RWPE2 (cell line): Measurements from ENCODE around the gene SLC12A7.

Experiments
- ATAC-seq: fragments of 200-7000 bp; cut with Tn5 transposase; 3 replicates; pipeline ENCODE4 v1.9.1; 2021; ENCODE audit warnings: low read depth
- DNase-seq: peaks from one replicate; pipeline ENCODE4 v3.0.0-alpha.2; 2020; ENCODE audit warnings: low spot score
- H3K27ac ChIP-seq: fragments of 450-650 bp; 2 replicates; pipeline ENCODE4 v1.5.1; 2017; ENCODE audit warnings: mild to moderate bottlenecking; ENCODE audit not compliant: poor library complexity, severe bottlenecking
- H3K27me3 ChIP-seq: fragments of 250-450 bp; sonication (Bioruptor Pico); 2 replicates; pipeline ENCODE4 v1.5.1; 2021; ENCODE audit warnings: mild to moderate bottlenecking, moderate library complexity; ENCODE audit not compliant: insufficient read depth, poor library complexity, severe bottlenecking
- H3K36me3 ChIP-seq: fragments of 250-450 bp; sonication (Bioruptor Pico); 2 replicates; pipeline ENCODE4 v1.5.1; 2020; ENCODE audit warnings: low read depth, mild to moderate bottlenecking, moderate library complexity
- H3K4me1 ChIP-seq: fragments of 250-450 bp; sonication (Bioruptor Pico); 2 replicates; pipeline ENCODE4 v1.5.1; 2021; ENCODE audit warnings: mild to moderate bottlenecking, moderate library complexity; ENCODE audit not compliant: insufficient read depth, poor library complexity, severe bottlenecking
- H3K4me3 ChIP-seq: fragments of 250-450 bp; sonication (Bioruptor Pico); 2 replicates; pipeline ENCODE4 v1.5.1; 2021; ENCODE audit warnings: mild to moderate bottlenecking, moderate library complexity; ENCODE audit not compliant: severe bottlenecking
- H3K9me3 ChIP-seq: fragments of 250-450 bp; sonication (Bioruptor Pico); 2 replicates; pipeline ENCODE4 v1.5.1; 2021; ENCODE audit warnings: mild to moderate bottlenecking, moderate library complexity; ENCODE audit not compliant: severe bottlenecking
- TF ChIP-seq, protein P1 (sequence below): fragments of 450-650 bp; IDR thresholded peaks from one replicate; pipeline ENCODE4 v1.5.1; 2017; ENCODE audit warnings: mild to moderate bottlenecking, moderate library complexity; ENCODE audit not compliant: poor library complexity, severe bottlenecking

SLC12A7 gene

GRCh38 chr5:1122511-1123294, 10.8 kb upstream of the SLC12A7 start:
- ATAC-seq = no peak

DNA sequence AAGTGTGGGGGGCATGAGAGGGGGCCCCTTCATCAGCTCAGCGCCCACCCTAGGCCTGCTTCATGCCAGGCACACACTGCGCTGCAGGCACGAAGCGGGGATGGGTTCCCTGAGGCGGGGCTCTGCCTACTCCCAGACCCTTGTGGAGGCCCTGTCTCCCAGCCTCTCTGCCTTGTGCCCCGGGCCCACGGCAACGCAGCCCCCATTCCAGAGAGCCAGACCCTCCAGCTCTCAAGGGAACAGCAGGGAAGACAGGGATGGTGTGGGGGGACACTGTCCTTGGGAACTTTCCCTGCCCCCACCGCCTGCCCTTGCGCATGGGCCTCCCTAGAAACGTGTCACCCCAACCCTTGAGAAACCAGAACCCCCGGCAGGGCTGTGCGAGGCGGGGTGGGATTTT, 10.0 kb upstream of the SLC12A7 start:
- DNase-seq (no peak), ATAC-seq (no peak)
- Histone ChIP-seq H3K4me1 (peaks cover 11% of the 10 kb centered on the region), H3K27ac (no peak overlapping the region), H3K4me3 (no peak overlapping the region), H3K36me3 (no peaks in the 10 kb centered on the region), H3K27me3 (peaks cover 2% of the 10 kb centered on the region), H3K9me3 (no peaks in the 10 kb centered on the region)
- TF ChIP-seq, protein P1, sequence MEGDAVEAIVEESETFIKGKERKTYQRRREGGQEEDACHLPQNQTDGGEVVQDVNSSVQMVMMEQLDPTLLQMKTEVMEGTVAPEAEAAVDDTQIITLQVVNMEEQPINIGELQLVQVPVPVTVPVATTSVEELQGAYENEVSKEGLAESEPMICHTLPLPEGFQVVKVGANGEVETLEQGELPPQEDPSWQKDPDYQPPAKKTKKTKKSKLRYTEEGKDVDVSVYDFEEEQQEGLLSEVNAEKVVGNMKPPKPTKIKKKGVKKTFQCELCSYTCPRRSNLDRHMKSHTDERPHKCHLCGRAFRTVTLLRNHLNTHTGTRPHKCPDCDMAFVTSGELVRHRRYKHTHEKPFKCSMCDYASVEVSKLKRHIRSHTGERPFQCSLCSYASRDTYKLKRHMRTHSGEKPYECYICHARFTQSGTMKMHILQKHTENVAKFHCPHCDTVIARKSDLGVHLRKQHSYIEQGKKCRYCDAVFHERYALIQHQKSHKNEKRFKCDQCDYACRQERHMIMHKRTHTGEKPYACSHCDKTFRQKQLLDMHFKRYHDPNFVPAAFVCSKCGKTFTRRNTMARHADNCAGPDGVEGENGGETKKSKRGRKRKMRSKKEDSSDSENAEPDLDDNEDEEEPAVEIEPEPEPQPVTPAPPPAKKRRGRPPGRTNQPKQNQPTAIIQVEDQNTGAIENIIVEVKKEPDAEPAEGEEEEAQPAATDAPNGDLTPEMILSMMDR = no peak

More at GRCh38 chr5:1122511-1123294, 10.8 kb upstream of the SLC12A7 start:
- TF ChIP-seq, protein P1 = no peak
- peaks cover 2% of the 10 kb centered on the region for H3K27me3 ChIP-seq
- H3K9me3 ChIP-seq = no peaks in the 10 kb centered on the region
- no peak overlapping the region for H3K27ac ChIP-seq
- H3K4me1 ChIP-seq = peaks cover 9% of the 10 kb centered on the region
- no peak for DNase-seq
- no peak overlapping the region for H3K4me3 ChIP-seq
- no peaks in the 10 kb centered on the region for H3K36me3 ChIP-seq

DNA sequence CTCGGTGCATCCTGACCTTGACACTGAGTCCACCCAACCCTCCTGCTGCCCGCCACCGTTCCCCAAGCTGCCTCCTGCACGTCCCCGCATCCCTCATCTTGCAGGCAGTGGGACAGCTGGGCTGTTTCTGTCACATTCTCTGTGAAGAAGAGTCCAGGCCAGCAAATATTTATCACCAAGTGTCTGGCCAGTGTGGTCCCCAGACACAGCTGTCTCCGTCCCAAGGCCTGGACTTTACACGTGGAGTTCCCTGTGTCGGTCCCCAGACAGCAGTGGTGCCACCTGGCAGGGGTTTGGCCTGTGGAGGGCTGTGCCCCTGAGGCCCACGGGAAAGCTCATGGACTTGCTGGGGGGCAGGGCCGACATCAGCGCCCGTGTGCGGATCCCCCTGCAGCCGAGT, 9.2 kb upstream of the SLC12A7 start:
- no peak overlapping the region for H3K4me3 ChIP-seq
- no peaks in the 10 kb centered on the region for H3K36me3 ChIP-seq
- TF ChIP-seq, protein P1 = no peak
- peaks cover 11% of the 10 kb centered on the region for H3K4me1 ChIP-seq
- H3K27ac ChIP-seq = no peak overlapping the region
- ATAC-seq (no peak), DNase-seq (no peak)
- H3K9me3 ChIP-seq = no peaks in the 10 kb centered on the region
- H3K27me3 ChIP-seq = peaks cover 2% of the 10 kb centered on the region

- Histone ChIP-seq H3K36me3 (no peaks in the 10 kb centered on the region), H3K4me3 (no peak overlapping the region), H3K4me1 (peaks cover 11% of the 10 kb centered on the region), H3K27ac (no peak overlapping the region), H3K27me3 (peaks cover 2% of the 10 kb centered on the region), H3K9me3 (no peaks in the 10 kb centered on the region)
- DNase-seq (no peak), ATAC-seq (no peak)
- TF ChIP-seq, protein P1 = no peak
These were observed 8.6 kb upstream of the SLC12A7 start for GRCh38 chr5:1120236-1120999.
